GM23338 (cell line): Measurements from ENCODE around the gene KIAA1217. TPM values are rescaled to one million over a fixed set of nuclear protein-coding genes. Genes with fewer than 3 reads are reported as not detected.

Experiments used
- ATAC-seq: fragments of 200-7000 bp; cut with Tn5 transposase; 3 replicates; pipeline ENCODE4 v1.9.1; 2020
- DNase-seq: peaks from one replicate; pipeline ENCODE4 v3.0.0-alpha.2; 2015; ENCODE audit warnings: low spot score
- H2AFZ ChIP-seq: fragments of 200-600 bp; sonication (generic); 2 replicates; pipeline ENCODE4 v1.8.0; 2016; ENCODE audit warnings: antibody characterized with exemption, mild to moderate bottlenecking, moderate library complexity
- H3F3A ChIP-seq: fragments of 200-600 bp; sonication (generic); replicated peaks from 2 replicates; pipeline ENCODE4 v1.8.0; 2017; ENCODE audit warnings: antibody characterized with exemption, mixed run types, low read depth
- H3K27ac ChIP-seq: fragments of 200-600 bp; sonication (generic); 2 replicates; pipeline ENCODE4 v1.6.1; 2016; ENCODE audit warnings: low read depth
- H3K27me3 ChIP-seq: fragments of 200-600 bp; sonication (generic); 2 replicates; pipeline ENCODE4 v1.8.0; 2016; ENCODE audit warnings: mild to moderate bottlenecking, mixed run types, moderate library complexity; ENCODE audit not compliant: insufficient read depth
- H3K36me3 ChIP-seq: fragments of 200-600 bp; sonication (generic); 2 replicates; pipeline ENCODE4 v1.8.0; 2016; ENCODE audit warnings: mild to moderate bottlenecking; ENCODE audit not compliant: insufficient read depth
- H3K4me1 ChIP-seq: fragments of 200-600 bp; sonication (generic); 2 replicates; pipeline ENCODE4 v1.8.0; 2016; ENCODE audit warnings: mild to moderate bottlenecking, moderate library complexity; ENCODE audit not compliant: insufficient read depth
- H3K4me2 ChIP-seq: fragments of 200-600 bp; sonication (generic); 2 replicates; pipeline ENCODE4 v1.7.1; 2017; ENCODE audit warnings: mixed run types
- H3K4me3 ChIP-seq: fragments of 200-600 bp; sonication (generic); 2 replicates; pipeline ENCODE4 v1.6.1; 2016; ENCODE audit warnings: mixed run types
- H3K79me2 ChIP-seq: fragments of 200-600 bp; sonication (generic); replicated peaks from 2 replicates; pipeline ENCODE4 v1.8.0; 2017; ENCODE audit warnings: mild to moderate bottlenecking; ENCODE audit not compliant: insufficient read depth
- H3K9me2 ChIP-seq: fragments of 200-600 bp; sonication (generic); 2 replicates; pipeline ENCODE4 v1.8.0; 2017; ENCODE audit not compliant: insufficient read depth
- H4K20me1 ChIP-seq: fragments of 200-600 bp; sonication (generic); replicated peaks from 2 replicates; pipeline ENCODE4 v1.8.0; 2017; ENCODE audit warnings: mild to moderate bottlenecking; ENCODE audit not compliant: insufficient read depth
- H3K27ac Mint-ChIP-seq: 2 replicates; pipeline ENCODE4 v1.8.0; 2020; ENCODE audit warnings: inconsistent platforms, mild to moderate bottlenecking, moderate library complexity, mixed read lengths
- H3K27me3 Mint-ChIP-seq: 3 replicates; pipeline ENCODE4 v1.8.0; 2022; ENCODE audit warnings: low read depth, mild to moderate bottlenecking, moderate library complexity, mixed read lengths, inconsistent platforms; ENCODE audit not compliant: insufficient read depth, poor library complexity
- H3K36me3 Mint-ChIP-seq: 3 replicates; pipeline ENCODE4 v1.8.0; 2021; ENCODE audit warnings: low read depth, mild to moderate bottlenecking, inconsistent platforms, moderate library complexity, mixed read lengths
- H3K4me1 Mint-ChIP-seq: 3 replicates; pipeline ENCODE4 v1.8.0; 2020; ENCODE audit warnings: mild to moderate bottlenecking, inconsistent platforms, mixed read lengths
- H3K4me3 Mint-ChIP-seq: 3 replicates; pipeline ENCODE4 v1.8.0; 2021; ENCODE audit warnings: moderate library complexity, mild to moderate bottlenecking, inconsistent platforms, mixed read lengths
- H3K9me3 Mint-ChIP-seq: 3 replicates; pipeline ENCODE4 v1.8.0; 2020; ENCODE audit warnings: moderate library complexity, mild to moderate bottlenecking, inconsistent platforms, mixed read lengths
- CREB1 ChIP-seq: fragments of 250-450 bp; sonication (Bioruptor Pico); IDR thresholded peaks from 2 replicates; pipeline ENCODE4 v1.5.0; 2020; ENCODE audit warnings: low read depth, mild to moderate bottlenecking, moderate library complexity
- CTCF ChIP-seq, 2 experiments: fragments of 200-600 bp in 1 of 2; sonication (generic) in 1 of 2; conservative IDR thresholded peaks; 2 replicates each; pipeline versions ENCODE4 v1.5.1 to v1.6.1; 2016 to 2017; ENCODE audit warnings: antibody characterized with exemption in 2 of 2, low read depth in 2 of 2, mild to moderate bottlenecking in 2 of 2, moderate library complexity in 1 of 2
- EZH2 ChIP-seq: fragments of 200-600 bp; sonication (generic); IDR thresholded peaks from one replicate; pipeline ENCODE4 v1.8.0; 2017; ENCODE audit warnings: antibody characterized with exemption, mild to moderate bottlenecking, low read depth; ENCODE audit not compliant: unreplicated experiment
- EZH2phosphoT487 ChIP-seq: fragments of 200-600 bp; sonication (generic); IDR thresholded peaks from one replicate; pipeline ENCODE4 v1.8.1; 2018; ENCODE audit warnings: antibody characterized with exemption; ENCODE audit not compliant: unreplicated experiment
- JUNB ChIP-seq: IDR thresholded peaks from one replicate; pipeline ENCODE4 v1.6.1; 2016; ENCODE audit warnings: antibody characterized with exemption; ENCODE audit not compliant: unreplicated experiment
- NANOG ChIP-seq: IDR thresholded peaks from 2 replicates; pipeline ENCODE4 v1.6.1; 2016; ENCODE audit warnings: antibody characterized with exemption, borderline replicate concordance
- POLR2AphosphoS5 ChIP-seq: IDR thresholded peaks from 2 replicates; pipeline ENCODE4 v1.6.1; 2016; ENCODE audit warnings: antibody characterized with exemption, low read depth
- REST ChIP-seq: IDR thresholded peaks from one replicate; pipeline ENCODE4 v1.6.1; 2018; ENCODE audit warnings: antibody characterized with exemption; ENCODE audit not compliant: unreplicated experiment
- STAT1 ChIP-seq: IDR thresholded peaks from one replicate; pipeline ENCODE4 v1.6.1; 2016; ENCODE audit warnings: antibody characterized with exemption; ENCODE audit not compliant: unreplicated experiment
- ZNF114 ChIP-seq: fragments of 250-450 bp; sonication (Bioruptor Pico); IDR thresholded peaks from 2 replicates; pipeline ENCODE4 v1.5.0; 2020; ENCODE audit warnings: mild to moderate bottlenecking, moderate library complexity
- ZNF331 ChIP-seq: fragments of 250-450 bp; sonication (Bioruptor Pico); IDR thresholded peaks from 2 replicates; pipeline ENCODE4 v1.5.0; 2020; ENCODE audit warnings: low read depth, mild to moderate bottlenecking, moderate library complexity
- polyA plus RNA-seq: library from polyadenylated mRNA; unstranded; fragments of >200 nt; fragmentation: Nextera tagmentation; extraction: Ambion mirVana; gene quantifications from 2 replicates; pipeline ENCODE4 v1.2.1, GENCODE V29; 2016
- total RNA-seq: library from RNA; depleted of rRNA; stranded (reverse); fragments of >200 nt; shearing (Covaris generic); gene quantifications from 2 replicates; pipeline ENCODE4 v1.2.3, GENCODE V29; 2014
- TF ChIP-seq, protein P1 (sequence below): fragments of 250-450 bp; sonication (Bioruptor Pico); IDR thresholded peaks from 2 replicates; pipeline ENCODE4 v1.5.0; 2020; ENCODE audit warnings: mild to moderate bottlenecking, moderate library complexity
- TF ChIP-seq, protein P2 (sequence below): IDR thresholded peaks from 2 replicates; pipeline ENCODE4 v1.6.1; 2016; ENCODE audit warnings: antibody characterized with exemption

Gene KIAA1217
- total and polyA plus RNA-seq, 2 experiments from 2014 or later: 6.4 to 9.1 TPM

DNA sequence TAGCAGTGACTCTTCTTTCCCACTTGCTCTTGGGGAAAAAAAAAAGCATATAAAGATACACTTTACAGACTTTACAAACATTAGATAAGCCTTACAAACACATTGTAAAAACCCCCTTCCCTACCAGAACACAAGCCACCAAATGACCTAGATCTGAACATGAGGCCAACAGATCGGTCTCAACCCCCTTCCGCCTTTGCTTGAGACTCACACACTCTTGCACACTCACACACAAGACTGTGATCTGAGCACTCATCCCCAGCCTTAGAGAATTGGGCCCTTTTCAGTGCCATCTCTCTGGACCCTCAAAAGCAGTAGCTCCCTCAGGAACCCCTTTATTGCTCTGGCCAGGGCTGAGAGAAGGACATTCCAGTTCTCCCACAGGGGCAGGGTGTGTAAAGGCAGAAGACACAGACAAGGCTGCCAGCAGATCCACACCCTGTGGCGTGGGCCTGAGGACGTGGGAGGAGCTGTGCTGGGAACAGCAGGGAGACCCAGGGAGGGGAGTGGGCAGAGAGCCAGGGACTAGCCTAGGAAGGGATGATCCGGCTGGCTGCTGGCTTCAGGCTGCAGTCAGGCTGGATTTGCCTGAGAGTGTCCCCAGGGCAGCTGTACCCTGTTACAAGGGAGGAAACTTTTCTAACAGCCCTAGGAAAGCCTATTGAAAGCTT lies 206.7 kb downstream of the KIAA1217 start:
- H3K79me2 ChIP-seq: no peaks in the 10 kb centered on the region
- no peaks in the 10 kb centered on the region for H4K20me1 ChIP-seq
- no peaks in the 10 kb centered on the region for H3K9me2 ChIP-seq
- Mint-ChIP-seq H3K4me1 (peaks cover 3% of the 10 kb centered on the region; the same call in 2 of the 3 replicates), H3K9me3 (peaks cover 3% of the 10 kb centered on the region; the same call in 1 of the 3 replicates), H3K4me3 (no peak overlapping the region), H3K36me3 (no peaks in the 10 kb centered on the region), H3K27me3 (no peaks in the 10 kb centered on the region), H3K27ac (peak overlapping the region; percentile 27; the same call in 1 of the 2 replicates)
- H3K27me3 ChIP-seq: no peaks in the 10 kb centered on the region; the same call in 1 of the 2 replicates
- no peak overlapping the region for H3K27ac ChIP-seq
- no peaks in the 10 kb centered on the region for H3F3A ChIP-seq
- DNase-seq (no peak), ATAC-seq (peak; percentile 71)
- TF ChIP-seq CTCF (conservative IDR thresholded peaks at IDR 0.05; ENCODE audit: low read depth in 2 of 2) (no peak), ZNF331 (CRISPR knock-in tag) (no peak), CREB1 (CRISPR knock-in tag) (no peak), REST (no peak), EZH2 (no peak), STAT1 (no peak), POLR2AphosphoS5 (no peak), JUNB (no peak), ZNF114 (CRISPR knock-in tag) (no peak), NANOG (no peak), EZH2phosphoT487 (no peak)
- TF ChIP-seq, protein P1, sequence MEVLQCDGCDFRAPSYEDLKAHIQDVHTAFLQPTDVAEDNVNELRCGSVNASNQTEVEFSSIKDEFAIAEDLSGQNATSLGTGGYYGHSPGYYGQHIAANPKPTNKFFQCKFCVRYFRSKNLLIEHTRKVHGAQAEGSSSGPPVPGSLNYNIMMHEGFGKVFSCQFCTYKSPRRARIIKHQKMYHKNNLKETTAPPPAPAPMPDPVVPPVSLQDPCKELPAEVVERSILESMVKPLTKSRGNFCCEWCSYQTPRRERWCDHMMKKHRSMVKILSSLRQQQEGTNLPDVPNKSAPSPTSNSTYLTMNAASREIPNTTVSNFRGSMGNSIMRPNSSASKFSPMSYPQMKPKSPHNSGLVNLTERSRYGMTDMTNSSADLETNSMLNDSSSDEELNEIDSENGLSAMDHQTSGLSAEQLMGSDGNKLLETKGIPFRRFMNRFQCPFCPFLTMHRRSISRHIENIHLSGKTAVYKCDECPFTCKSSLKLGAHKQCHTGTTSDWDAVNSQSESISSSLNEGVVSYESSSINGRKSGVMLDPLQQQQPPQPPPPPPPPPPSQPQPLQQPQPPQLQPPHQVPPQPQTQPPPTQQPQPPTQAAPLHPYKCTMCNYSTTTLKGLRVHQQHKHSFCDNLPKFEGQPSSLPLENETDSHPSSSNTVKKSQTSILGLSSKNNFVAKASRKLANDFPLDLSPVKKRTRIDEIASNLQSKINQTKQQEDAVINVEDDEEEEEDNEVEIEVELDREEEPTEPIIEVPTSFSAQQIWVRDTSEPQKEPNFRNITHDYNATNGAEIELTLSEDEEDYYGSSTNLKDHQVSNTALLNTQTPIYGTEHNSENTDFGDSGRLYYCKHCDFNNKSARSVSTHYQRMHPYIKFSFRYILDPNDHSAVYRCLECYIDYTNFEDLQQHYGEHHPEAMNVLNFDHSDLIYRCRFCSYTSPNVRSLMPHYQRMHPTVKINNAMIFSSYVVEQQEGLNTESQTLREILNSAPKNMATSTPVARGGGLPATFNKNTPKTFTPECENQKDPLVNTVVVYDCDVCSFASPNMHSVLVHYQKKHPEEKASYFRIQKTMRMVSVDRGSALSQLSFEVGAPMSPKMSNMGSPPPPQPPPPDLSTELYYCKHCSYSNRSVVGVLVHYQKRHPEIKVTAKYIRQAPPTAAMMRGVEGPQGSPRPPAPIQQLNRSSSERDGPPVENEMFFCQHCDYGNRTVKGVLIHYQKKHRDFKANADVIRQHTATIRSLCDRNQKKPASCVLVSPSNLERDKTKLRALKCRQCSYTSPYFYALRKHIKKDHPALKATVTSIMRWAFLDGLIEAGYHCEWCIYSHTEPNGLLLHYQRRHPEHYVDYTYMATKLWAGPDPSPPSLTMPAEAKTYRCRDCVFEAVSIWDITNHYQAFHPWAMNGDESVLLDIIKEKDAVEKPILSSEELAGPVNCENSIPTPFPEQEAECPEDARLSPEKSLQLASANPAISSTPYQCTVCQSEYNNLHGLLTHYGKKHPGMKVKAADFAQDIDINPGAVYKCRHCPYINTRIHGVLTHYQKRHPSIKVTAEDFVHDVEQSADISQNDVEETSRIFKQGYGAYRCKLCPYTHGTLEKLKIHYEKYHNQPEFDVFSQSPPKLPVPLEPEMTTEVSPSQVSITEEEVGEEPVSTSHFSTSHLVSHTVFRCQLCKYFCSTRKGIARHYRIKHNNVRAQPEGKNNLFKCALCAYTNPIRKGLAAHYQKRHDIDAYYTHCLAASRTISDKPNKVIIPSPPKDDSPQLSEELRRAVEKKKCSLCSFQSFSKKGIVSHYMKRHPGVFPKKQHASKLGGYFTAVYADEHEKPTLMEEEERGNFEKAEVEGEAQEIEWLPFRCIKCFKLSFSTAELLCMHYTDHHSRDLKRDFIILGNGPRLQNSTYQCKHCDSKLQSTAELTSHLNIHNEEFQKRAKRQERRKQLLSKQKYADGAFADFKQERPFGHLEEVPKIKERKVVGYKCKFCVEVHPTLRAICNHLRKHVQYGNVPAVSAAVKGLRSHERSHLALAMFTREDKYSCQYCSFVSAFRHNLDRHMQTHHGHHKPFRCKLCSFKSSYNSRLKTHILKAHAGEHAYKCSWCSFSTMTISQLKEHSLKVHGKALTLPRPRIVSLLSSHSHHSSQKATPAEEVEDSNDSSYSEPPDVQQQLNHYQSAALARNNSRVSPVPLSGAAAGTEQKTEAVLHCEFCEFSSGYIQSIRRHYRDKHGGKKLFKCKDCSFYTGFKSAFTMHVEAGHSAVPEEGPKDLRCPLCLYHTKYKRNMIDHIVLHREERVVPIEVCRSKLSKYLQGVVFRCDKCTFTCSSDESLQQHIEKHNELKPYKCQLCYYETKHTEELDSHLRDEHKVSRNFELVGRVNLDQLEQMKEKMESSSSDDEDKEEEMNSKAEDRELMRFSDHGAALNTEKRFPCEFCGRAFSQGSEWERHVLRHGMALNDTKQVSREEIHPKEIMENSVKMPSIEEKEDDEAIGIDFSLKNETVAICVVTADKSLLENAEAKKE (CRISPR knock-in tag): no peak
- TF ChIP-seq, protein P2, sequence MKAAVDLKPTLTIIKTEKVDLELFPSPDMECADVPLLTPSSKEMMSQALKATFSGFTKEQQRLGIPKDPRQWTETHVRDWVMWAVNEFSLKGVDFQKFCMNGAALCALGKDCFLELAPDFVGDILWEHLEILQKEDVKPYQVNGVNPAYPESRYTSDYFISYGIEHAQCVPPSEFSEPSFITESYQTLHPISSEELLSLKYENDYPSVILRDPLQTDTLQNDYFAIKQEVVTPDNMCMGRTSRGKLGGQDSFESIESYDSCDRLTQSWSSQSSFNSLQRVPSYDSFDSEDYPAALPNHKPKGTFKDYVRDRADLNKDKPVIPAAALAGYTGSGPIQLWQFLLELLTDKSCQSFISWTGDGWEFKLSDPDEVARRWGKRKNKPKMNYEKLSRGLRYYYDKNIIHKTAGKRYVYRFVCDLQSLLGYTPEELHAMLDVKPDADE: no peak
- H3K4me2 ChIP-seq: no peak overlapping the region
- H3K4me3 ChIP-seq: no peak overlapping the region
- 0 out of 2 replicates have a peak, but pooled peaks cover 4% of the 10 kb centered on the region for H3K4me1 ChIP-seq
- no peak overlapping the region for H2AFZ ChIP-seq
- H3K36me3 ChIP-seq: no peaks in the 10 kb centered on the region
